HCT116 (cell line): ENCODE measurements around the gene NEURL1.

Source experiments
- REST ChIP-seq: IDR thresholded peaks from 2 replicates; pipeline ENCODE4 v1.6.1; 2012; ENCODE audit warnings: low read depth
- TF ChIP-seq, protein P1 (sequence below): IDR thresholded peaks from 2 replicates; pipeline ENCODE4 v1.6.1; 2012

- TF ChIP-seq, protein P1, sequence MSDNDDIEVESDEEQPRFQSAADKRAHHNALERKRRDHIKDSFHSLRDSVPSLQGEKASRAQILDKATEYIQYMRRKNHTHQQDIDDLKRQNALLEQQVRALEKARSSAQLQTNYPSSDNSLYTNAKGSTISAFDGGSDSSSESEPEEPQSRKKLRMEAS: no peak
- no peak for TF ChIP-seq REST
Observed at GRCh38 chr10:103563231-103564115, 70.0 kb downstream of the NEURL1 start.
